Measurements from ENCODE around the gene ARHGAP40.

GRCh38 chr20:38616457-38616856, 14.8 kb downstream of the ARHGAP40 start:
- TF ChIP-seq EP300 (IDR thresholded peaks at IDR 0.05; ENCODE audit: borderline replicate concordance in 1 of 2, low read depth in 2 of 2, low read length in 2 of 2), result no peak
- TF ChIP-seq CTCF (IDR thresholded peaks at IDR 0.05; ENCODE audit: control extremely low read depth in 1 of 3, insufficient read depth in 1 of 3, low read depth in 1 of 3, low read length in 3 of 3), result no peak
- no peak for TF ChIP-seq JUND (IDR thresholded peaks at IDR 0.05; ENCODE audit: low read length)
- TF ChIP-seq EZH2 (IDR thresholded peaks at IDR 0.05; ENCODE audit: low read depth, low read length, severe bottlenecking), result no peak
- no peak for TF ChIP-seq HDAC2 (IDR thresholded peaks at IDR 0.05; ENCODE audit: borderline replicate concordance in 1 of 2, low read depth in 2 of 2, low read length in 2 of 2)
- no peak for TF ChIP-seq SP1 (IDR thresholded peaks at IDR 0.05; ENCODE audit: low read depth, low read length)
- no peak for TF ChIP-seq RFX5 (IDR thresholded peaks at IDR 0.05; ENCODE audit: borderline replicate concordance, low read depth, low read length)
- TF ChIP-seq RXRA (IDR thresholded peaks at IDR 0.05; ENCODE audit: insufficient read depth, low read depth, low read length), result no peak
- no peak for TF ChIP-seq NRF1 (IDR thresholded peaks at IDR 0.05; ENCODE audit: low read depth, low read length)
- no peak for TF ChIP-seq POLR2A (IDR thresholded peaks at IDR 0.05; ENCODE audit: control extremely low read depth in 1 of 2, low read depth in 2 of 2, low read length in 2 of 2)
- no peak for TF ChIP-seq BACH1 (IDR thresholded peaks at IDR 0.05; ENCODE audit: low read length)
- TF ChIP-seq CHD1 (IDR thresholded peaks at IDR 0.05; ENCODE audit: low read depth, low read length), result no peak
- TF ChIP-seq CEBPB (IDR thresholded peaks at IDR 0.05; ENCODE audit: low read depth, low read length), result no peak

Measured in H1 (cell line).